Mesenchymal stem cell (in vitro differentiated cells and primary cell): Measurements from ENCODE around the gene PZP.

Experiments
- DNase-seq: peaks from one replicate; pipeline ENCODE4 v3.0.0-alpha.2; 2013
- H2AFZ ChIP-seq: one replicate; pipeline ENCODE4 v1.6.1; 2013; ENCODE audit warnings: low read depth, mild to moderate bottlenecking, control low read depth, inconsistent platforms, low read length, moderate library complexity
- H2AK5ac ChIP-seq: 2 replicates; pipeline ENCODE4 v1.6.1; 2013; ENCODE audit warnings: low read length, moderate library complexity, mild to moderate bottlenecking, inconsistent platforms; ENCODE audit not compliant: severe bottlenecking
- H2BK120ac ChIP-seq: one replicate; pipeline ENCODE4 v1.6.1; 2013; ENCODE audit warnings: low read depth, mild to moderate bottlenecking, inconsistent platforms, low read length, moderate library complexity
- H2BK12ac ChIP-seq, 2 experiments: one replicate each; pipeline ENCODE4 v1.6.1; 2013; ENCODE audit warnings: inconsistent platforms in 2 of 2, low read length in 2 of 2, mild to moderate bottlenecking in 2 of 2, moderate library complexity in 2 of 2, control low read depth in 1 of 2
- H2BK15ac ChIP-seq: one replicate; pipeline ENCODE4 v1.6.1; 2013; ENCODE audit warnings: mild to moderate bottlenecking, low read depth, inconsistent platforms; ENCODE audit not compliant: poor library complexity, severe bottlenecking
- H2BK5ac ChIP-seq: 2 replicates; pipeline ENCODE4 v1.6.1; 2013; ENCODE audit warnings: low read depth, mild to moderate bottlenecking, low read length, control low read depth, inconsistent platforms; ENCODE audit not compliant: poor library complexity, severe bottlenecking
- H3K14ac ChIP-seq, 2 experiments: one replicate each; pipeline ENCODE4 v1.6.1; 2013; ENCODE audit warnings: inconsistent platforms in 2 of 2, low read length in 2 of 2, control low read depth in 1 of 2, mild to moderate bottlenecking in 1 of 2, moderate library complexity in 1 of 2
- H3K18ac ChIP-seq, 2 experiments: one replicate each; pipeline ENCODE4 v1.6.1; 2013; ENCODE audit warnings: inconsistent platforms in 2 of 2, low read length in 2 of 2, control low read depth in 1 of 2, low read depth in 1 of 2, mild to moderate bottlenecking in 1 of 2
- H3K23ac ChIP-seq, 2 experiments: one replicate each; pipeline ENCODE4 v1.6.1; 2013; ENCODE audit warnings: inconsistent platforms in 2 of 2, low read length in 2 of 2, mild to moderate bottlenecking in 2 of 2, moderate library complexity in 2 of 2, control low read depth in 1 of 2
- H3K27ac ChIP-seq: 2 replicates; pipeline ENCODE4 v1.5.1; 2013; ENCODE audit warnings: mild to moderate bottlenecking, moderate library complexity, low read length, control low read depth, inconsistent platforms; ENCODE audit not compliant: poor library complexity, severe bottlenecking
- H3K27me3 ChIP-seq, 2 experiments: 2 replicates each; pipeline versions ENCODE4 v1.6.1 to v1.7.0; 2013; ENCODE audit warnings: low read length in 2 of 2, mild to moderate bottlenecking in 2 of 2, moderate library complexity in 2 of 2, control low read depth in 1 of 2, inconsistent platforms in 1 of 2; ENCODE audit not compliant: control insufficient read depth in 1 of 2, insufficient read depth in 1 of 2
- H3K36me3 ChIP-seq, 2 experiments: 2 replicates each; pipeline versions ENCODE4 v1.6.1 to v1.7.0; 2013; ENCODE audit warnings: low read length in 2 of 2, control low read depth in 1 of 2, inconsistent platforms in 1 of 2, low read depth in 1 of 2, mild to moderate bottlenecking in 1 of 2; ENCODE audit not compliant: insufficient read depth in 2 of 2, control insufficient read depth in 1 of 2
- H3K4ac ChIP-seq, 2 experiments: one replicate each; pipeline ENCODE4 v1.6.1; 2013; ENCODE audit warnings: inconsistent platforms in 2 of 2, low read length in 2 of 2, mild to moderate bottlenecking in 2 of 2, moderate library complexity in 2 of 2, control low read depth in 1 of 2, low read depth in 1 of 2
- H3K4me1 ChIP-seq: 2 replicates; pipeline ENCODE4 v1.6.1; 2013; ENCODE audit warnings: low read depth, low read length, control low read depth; ENCODE audit not compliant: control insufficient read depth, insufficient read depth
- H3K4me2 ChIP-seq: 2 replicates; pipeline ENCODE4 v1.6.1; 2013; ENCODE audit warnings: low read length, mild to moderate bottlenecking, inconsistent platforms; ENCODE audit not compliant: poor library complexity, severe bottlenecking
- H3K4me3 ChIP-seq, 2 experiments: 2 replicates each; pipeline versions ENCODE4 v1.5.1 to v1.7.0; 2013; ENCODE audit warnings: low read length in 2 of 2, mild to moderate bottlenecking in 2 of 2, control low read depth in 1 of 2, low read depth in 1 of 2; ENCODE audit not compliant: insufficient read depth in 1 of 2
- H3K79me1 ChIP-seq: replicated peaks from 2 replicates; pipeline ENCODE4 v1.6.1; 2013; ENCODE audit warnings: mild to moderate bottlenecking, control low read depth, low read length, inconsistent platforms; ENCODE audit not compliant: poor library complexity, severe bottlenecking
- H3K9ac ChIP-seq: 2 replicates; pipeline ENCODE4 v1.7.0; 2013; ENCODE audit warnings: mild to moderate bottlenecking, low read length, moderate library complexity
- H3K9me3 ChIP-seq: 2 replicates; pipeline ENCODE4 v1.7.0; 2013; ENCODE audit warnings: mild to moderate bottlenecking, low read length; ENCODE audit not compliant: control insufficient read depth
- H4K8ac ChIP-seq: one replicate; pipeline ENCODE4 v1.6.1; 2013; ENCODE audit warnings: inconsistent platforms, mild to moderate bottlenecking, low read length, moderate library complexity
- H4K91ac ChIP-seq: one replicate; pipeline ENCODE4 v1.6.1; 2013; ENCODE audit warnings: mild to moderate bottlenecking, low read length, inconsistent platforms
- WGBS: methylation state at CpG from one replicate; pipeline ENCODE4 v1.1.7; 2013; ENCODE audit warnings: mixed read lengths; 5-methylcytosine and 5-hydroxymethylcytosine counted together

PZP gene

GRCh38 chr12:9132008-9132535 lies 76.1 kb downstream of the PZP start:
- no peak overlapping the region for H2BK120ac ChIP-seq
- no peak overlapping the region for H2BK15ac ChIP-seq
- no peak overlapping the region for H4K91ac ChIP-seq
- no peaks in the 10 kb centered on the region for H3K4me1 ChIP-seq
- peak; percentile 44 for DNase-seq
- no peaks in the 10 kb centered on the region for H3K36me3 ChIP-seq
- H3K4me3 ChIP-seq, result no peak overlapping the region
- no peak overlapping the region for H3K14ac ChIP-seq
- H2BK12ac ChIP-seq, result no peak overlapping the region
- no peak overlapping the region for H2BK5ac ChIP-seq
- 44% methylated on average over 1 of the region's 1 CpG for WGBS
- no peak overlapping the region for H2AK5ac ChIP-seq
- no peaks in the 10 kb centered on the region for H3K79me1 ChIP-seq
- no peak overlapping the region for H3K4me2 ChIP-seq
- H3K27ac ChIP-seq, result no peak overlapping the region
- no peak overlapping the region for H3K9ac ChIP-seq
- no peak overlapping the region for H2AFZ ChIP-seq
- H3K4ac ChIP-seq, result no peak overlapping the region
- no peak overlapping the region for H4K8ac ChIP-seq
- H3K27me3 ChIP-seq, result no peaks in the 10 kb centered on the region
- no peak overlapping the region for H3K18ac ChIP-seq
- no peak overlapping the region for H3K23ac ChIP-seq
- peaks cover 7% of the 10 kb centered on the region for H3K9me3 ChIP-seq

- H3K36me3 ChIP-seq, result no peaks in the 10 kb centered on the region
- H3K4ac ChIP-seq, result no peak overlapping the region
- no peak overlapping the region for H2BK12ac ChIP-seq
- H3K9me3 ChIP-seq, result peaks cover 5% of the 10 kb centered on the region
- no peak overlapping the region for H3K23ac ChIP-seq
- no peak overlapping the region for H2BK15ac ChIP-seq
- no peaks in the 10 kb centered on the region for H3K4me1 ChIP-seq
- H4K91ac ChIP-seq, result no peak overlapping the region
- H3K27me3 ChIP-seq, result no peaks in the 10 kb centered on the region
- H2AFZ ChIP-seq, result no peak overlapping the region
- H2BK5ac ChIP-seq, result no peak overlapping the region
- no peak overlapping the region for H2AK5ac ChIP-seq
- H3K27ac ChIP-seq, result no peak overlapping the region
- H4K8ac ChIP-seq, result no peak overlapping the region
- H3K14ac ChIP-seq, result no peak overlapping the region
- H3K4me3 ChIP-seq, result no peak overlapping the region
- no peak overlapping the region for H3K9ac ChIP-seq
- no peak overlapping the region for H2BK120ac ChIP-seq
- no peak for DNase-seq
- no peaks in the 10 kb centered on the region for H3K79me1 ChIP-seq
- no peak overlapping the region for H3K18ac ChIP-seq
- H3K4me2 ChIP-seq, result no peak overlapping the region
- 86% methylated on average over 1 of the region's 2 CpGs for WGBS
These were observed 78.0 kb downstream of the PZP start for GRCh38 chr12:9130244-9130643.

GRCh38 chr12:9127936-9128663 lies 80.1 kb downstream of the PZP start:
- no peaks in the 10 kb centered on the region for H3K4me1 ChIP-seq
- H3K27ac ChIP-seq, result no peak overlapping the region
- H3K23ac ChIP-seq, result no peak overlapping the region
- no peak overlapping the region for H3K4me3 ChIP-seq
- H4K91ac ChIP-seq, result peak overlapping the region; percentile 56
- H3K4ac ChIP-seq, result no peak overlapping the region
- no peak overlapping the region for H3K9ac ChIP-seq
- H3K9me3 ChIP-seq, result peaks cover 3% of the 10 kb centered on the region
- H2AFZ ChIP-seq, result no peak overlapping the region
- DNase-seq, result no peak
- H3K18ac ChIP-seq, result no peak overlapping the region
- H2BK12ac ChIP-seq, result no peak overlapping the region
- no peak overlapping the region for H2BK120ac ChIP-seq
- no peak overlapping the region for H2AK5ac ChIP-seq
- H2BK5ac ChIP-seq, result no peak overlapping the region
- H3K79me1 ChIP-seq, result no peaks in the 10 kb centered on the region
- WGBS, result 94% methylated on average over 36 of the region's 36 CpGs
- no peak overlapping the region for H4K8ac ChIP-seq
- no peaks in the 10 kb centered on the region for H3K36me3 ChIP-seq
- H3K4me2 ChIP-seq, result no peak overlapping the region
- H3K27me3 ChIP-seq, result no peaks in the 10 kb centered on the region
- H3K14ac ChIP-seq, result no peak overlapping the region
- H2BK15ac ChIP-seq, result no peak overlapping the region

GRCh38 chr12:9127484-9127883 lies 80.7 kb downstream of the PZP start:
- H3K14ac ChIP-seq, result no peak overlapping the region
- H3K4ac ChIP-seq, result no peak overlapping the region
- no peak overlapping the region for H3K27ac ChIP-seq
- H2AK5ac ChIP-seq, result no peak overlapping the region
- peaks cover 3% of the 10 kb centered on the region for H3K9me3 ChIP-seq
- H3K23ac ChIP-seq, result no peak overlapping the region
- H2BK15ac ChIP-seq, result no peak overlapping the region
- no peak for DNase-seq
- no peak overlapping the region for H3K4me2 ChIP-seq
- no peaks in the 10 kb centered on the region for H3K27me3 ChIP-seq
- no peaks in the 10 kb centered on the region for H3K36me3 ChIP-seq
- H2BK12ac ChIP-seq, result no peak overlapping the region
- no peak overlapping the region for H3K18ac ChIP-seq
- no peaks in the 10 kb centered on the region for H3K4me1 ChIP-seq
- no peak overlapping the region for H2AFZ ChIP-seq
- H3K79me1 ChIP-seq, result no peaks in the 10 kb centered on the region
- H4K8ac ChIP-seq, result no peak overlapping the region
- WGBS, result 95% methylated on average over 21 of the region's 21 CpGs
- no peak overlapping the region for H2BK120ac ChIP-seq
- no peak overlapping the region for H2BK5ac ChIP-seq
- H4K91ac ChIP-seq, result no peak overlapping the region
- no peak overlapping the region for H3K4me3 ChIP-seq
- H3K9ac ChIP-seq, result no peak overlapping the region
